Posterior vena cava (tissue), 2 donors: Measurements from ENCODE around the gene PIK3CG. TPM values are rescaled to one million over a fixed set of nuclear protein-coding genes. Genes with fewer than 3 reads are reported as not detected.
"Not testable (repeated sequence)": the region's sequence is repeated elsewhere in the genome, so short reads cannot be mapped to it uniquely, and the experiment has no call there.

Experiments used
- DNase-seq: peaks from one replicate; pipeline ENCODE4 v3.0.0-alpha.2; 2020; ENCODE audit warnings: low spot score
- intact Hi-C, 2 donors: fragments of 100-400 bp; cut with DNase I; formaldehyde crosslinking; loops; one replicate each; pipeline versions ENCODE4 v1.14.1 to v1.14.2; 2022 to 2023
- long read RNA-seq, 2 donors: library from polyadenylated mRNA; unstranded; transcript quantifications; one replicate each; pipeline ENCODE4 v2.0.0, GENCODE V29; 2020 to 2021
- total RNA-seq, 2 donors: library from RNA; stranded (reverse); fragmentation: NEBNext Ultra II Directional; extraction: Animal tissue kit (Norgen Biotek cat#: 25700); gene quantifications; one replicate each; pipeline ENCODE4 v1.2.1, GENCODE V29; 2021
- donor health status: DM: yes; HTN: yes; CAD: no.
- donor health status: DM: yes; HTN: yes; CAD: no.

PIK3CG gene
- 1 to 10 TPM; 4.7 to 7.0 TPM for total RNA-seq
- long read RNA-seq, donor 1, partial matches to known transcripts: 1 of 1 reads
- long read RNA-seq, donor 1, other reads (novel, unspliced or antisense): 0 of 1 reads
- long read RNA-seq, donor 2: 0 reads

DNA sequence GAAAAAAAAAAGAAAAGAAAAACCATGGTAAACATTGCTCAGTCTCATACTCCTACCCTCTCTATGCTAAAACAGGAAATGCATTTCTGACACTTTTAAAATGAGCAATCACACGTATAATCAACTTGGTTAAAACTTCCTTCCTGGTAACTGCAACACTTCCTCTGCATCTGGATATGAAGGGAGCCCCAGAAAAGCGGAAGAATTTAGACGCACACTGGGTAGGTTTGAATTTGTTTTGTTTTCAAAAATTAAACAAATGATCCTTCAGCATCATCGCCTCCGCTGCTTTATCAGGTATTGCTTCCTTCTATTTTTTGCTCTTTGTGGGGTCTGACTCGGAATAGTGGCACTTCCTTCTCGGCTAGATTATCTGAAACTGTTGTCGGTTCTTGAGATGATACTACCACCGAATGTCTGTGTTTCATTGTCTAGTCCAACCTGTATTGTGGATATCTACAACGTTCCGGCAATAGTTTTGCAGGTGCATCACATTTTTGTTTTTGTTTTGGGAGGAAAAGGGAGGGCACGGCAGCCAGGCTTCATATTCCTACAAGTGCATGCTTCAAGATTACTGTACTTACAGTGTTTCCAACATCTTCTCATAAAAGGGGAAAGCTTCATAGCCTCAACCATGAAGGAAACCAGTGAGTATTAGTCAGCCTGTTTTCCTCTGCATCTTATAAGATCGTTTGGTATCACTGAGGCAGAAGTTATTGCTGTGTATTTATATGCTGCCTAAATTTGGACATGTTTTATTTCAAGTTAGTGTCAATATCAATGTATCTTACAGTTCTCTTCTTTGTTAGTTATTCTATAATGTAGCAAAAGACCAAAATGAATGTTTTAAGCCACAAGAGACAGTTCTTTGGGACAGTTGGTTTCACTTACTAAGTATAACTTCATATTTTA lies at the start of gene PIK3CG:
TSS of gene PIK3CG (plus strand) at position 153 of the 912 bp plus-strand sequence. CDS start 2,280 bp downstream, outside the sequence.
- DNase-seq: no peak
- intact Hi-C loops: no loop called here

DNA sequence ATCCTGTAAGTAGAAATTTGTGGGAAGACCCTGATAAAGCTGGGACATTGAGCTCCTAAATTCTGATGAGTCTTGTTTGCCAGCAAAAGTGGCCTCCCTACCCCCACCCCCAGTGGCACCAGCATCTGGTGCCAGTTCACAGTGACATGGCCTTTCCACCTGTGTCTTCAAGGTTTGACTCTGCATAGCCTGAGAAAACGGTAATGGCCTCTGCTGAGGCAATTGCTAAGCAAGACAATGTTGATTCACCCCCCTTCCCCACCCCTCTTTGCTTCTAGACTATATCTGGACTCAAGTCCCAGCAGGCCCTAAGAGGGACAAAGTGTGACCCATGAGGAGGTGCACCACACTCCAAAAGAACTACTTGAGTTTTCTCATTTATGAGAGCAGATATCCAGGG lies 48.0 kb upstream of the PIK3CG start:
- intact Hi-C loops: no loop called here

GRCh38 chr7:106818736-106819135 lies 46.3 kb upstream of the PIK3CG start:
- DNase-seq: no peak
- intact Hi-C loops: no loop called here

More for the DNA sequence above, 48.0 kb upstream of the PIK3CG start:
- DNase-seq: no peak

DNA sequence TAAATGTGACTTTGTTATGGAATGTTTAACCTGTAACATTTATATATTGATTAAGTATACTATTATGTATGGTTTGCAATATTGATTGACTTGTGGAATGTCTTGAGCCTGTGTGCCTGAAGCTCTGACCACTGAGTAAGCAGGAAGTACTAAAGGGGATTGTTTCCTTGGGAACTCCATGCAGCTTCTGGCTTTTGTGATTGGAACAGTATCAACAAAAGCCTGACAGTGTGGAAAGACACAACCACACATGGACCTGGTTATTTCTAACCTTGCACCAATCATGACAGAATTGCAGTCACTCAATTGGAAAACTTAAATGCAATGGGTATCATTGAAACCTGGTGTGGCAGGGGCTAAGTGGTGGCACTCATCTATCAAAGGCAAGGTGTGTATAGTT lies 45.5 kb upstream of the PIK3CG start:
- intact Hi-C loops: no loop called here
- DNase-seq: no peak

DNA sequence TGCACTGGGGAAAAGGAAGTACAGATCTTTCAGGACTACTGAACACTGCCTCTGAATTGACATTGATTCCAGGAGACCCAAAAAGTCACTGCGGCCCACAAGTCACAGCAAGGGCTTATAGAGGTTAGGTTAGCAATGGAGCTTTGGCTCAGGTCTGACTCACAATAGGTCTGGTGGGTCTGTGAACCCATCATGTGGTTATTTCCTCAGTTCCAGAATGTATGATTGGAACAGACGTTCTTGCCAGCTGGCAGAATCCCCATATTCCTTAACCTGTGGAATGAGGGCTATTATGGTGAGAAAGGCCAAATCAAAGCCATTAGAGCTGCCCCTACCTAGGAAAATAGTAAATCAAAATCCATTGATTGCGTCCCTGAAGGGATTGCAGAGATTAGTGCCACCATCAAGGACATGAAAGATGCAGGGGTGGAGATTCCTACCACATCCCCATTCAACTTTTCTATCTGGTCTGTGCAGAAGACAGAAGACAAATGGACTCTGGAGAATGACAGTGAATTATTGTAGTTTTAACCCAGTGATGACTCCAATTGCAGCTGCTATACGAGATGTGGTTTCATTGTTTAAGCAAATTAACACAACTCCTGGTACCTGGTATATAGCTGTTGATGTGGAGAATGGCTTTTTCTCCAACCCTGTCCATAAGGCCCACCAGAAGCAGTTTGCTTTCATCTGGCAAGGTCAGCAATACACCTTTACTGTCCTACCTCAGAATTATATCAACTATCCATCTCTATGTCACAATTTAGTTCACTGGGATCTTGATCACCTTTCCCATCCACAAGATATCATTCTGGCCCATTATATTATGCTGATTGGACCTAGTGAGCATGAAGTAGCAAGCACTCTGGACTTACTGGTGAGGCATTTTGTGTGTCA lies 44.5 kb upstream of the PIK3CG start:
- intact Hi-C loops: loop anchor here in 1 of 2 donors (5.0 kb wide), 1 partner anchor 1077 kb away; no protein-coding TSS in a partner anchor
- DNase-seq: no peak

DNA sequence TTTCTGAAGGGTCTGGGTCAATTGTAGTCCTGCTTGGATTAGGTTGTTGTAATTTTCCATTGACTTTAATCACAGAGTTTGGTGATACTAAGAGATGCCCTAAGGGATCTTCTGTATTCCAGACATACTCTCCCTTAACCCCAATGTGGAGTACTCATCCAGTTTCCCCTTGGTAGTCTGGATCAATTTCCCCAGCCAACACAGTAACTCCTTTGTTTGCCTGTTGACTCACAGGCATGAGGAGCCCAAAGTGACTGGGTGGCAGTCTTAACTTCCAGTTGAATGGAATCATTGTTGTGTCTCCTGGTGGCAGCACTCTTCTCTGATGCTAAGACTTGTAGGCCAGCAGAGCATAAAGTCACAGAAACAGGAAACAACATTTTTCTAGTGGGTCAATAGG lies 41.5 kb upstream of the PIK3CG start:
- DNase-seq: no peak
- intact Hi-C loops: loop anchor here in 1 of 2 donors (5.0 kb wide), 1 partner anchor 1074 kb away; no protein-coding TSS in a partner anchor

GRCh38 chr7:106824458-106824857 lies 40.6 kb upstream of the PIK3CG start:
- intact Hi-C loops: loop anchor here in 1 of 2 donors (5.0 kb wide), 1 partner anchor 1073 kb away; no protein-coding TSS in a partner anchor
- DNase-seq: no peak

DNA sequence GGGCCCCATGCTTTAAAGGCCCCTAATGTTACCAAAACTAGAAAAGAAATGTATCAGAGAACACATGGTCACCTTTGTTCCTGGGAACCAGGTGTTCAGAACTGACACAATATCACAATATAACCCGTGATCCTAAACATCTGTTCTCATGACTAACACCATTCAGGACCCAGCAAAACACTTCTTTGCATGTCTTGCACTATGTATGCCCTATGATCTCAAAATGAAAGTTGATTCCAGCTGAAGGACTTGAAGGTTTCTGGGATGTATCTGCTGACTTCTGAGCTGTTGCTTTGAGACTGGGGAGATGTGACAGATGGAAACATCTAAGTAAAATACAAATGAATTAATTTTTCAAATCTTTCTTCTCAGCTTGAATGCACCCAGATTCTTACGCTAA lies 37.5 kb upstream of the PIK3CG start:
- intact Hi-C loops: no loop called here
- no peak for DNase-seq

- DNase-seq: no peak
- intact Hi-C loops: no loop called here
Measured at GRCh38 chr7:106829496-106829895, 35.6 kb upstream of the PIK3CG start.

DNA sequence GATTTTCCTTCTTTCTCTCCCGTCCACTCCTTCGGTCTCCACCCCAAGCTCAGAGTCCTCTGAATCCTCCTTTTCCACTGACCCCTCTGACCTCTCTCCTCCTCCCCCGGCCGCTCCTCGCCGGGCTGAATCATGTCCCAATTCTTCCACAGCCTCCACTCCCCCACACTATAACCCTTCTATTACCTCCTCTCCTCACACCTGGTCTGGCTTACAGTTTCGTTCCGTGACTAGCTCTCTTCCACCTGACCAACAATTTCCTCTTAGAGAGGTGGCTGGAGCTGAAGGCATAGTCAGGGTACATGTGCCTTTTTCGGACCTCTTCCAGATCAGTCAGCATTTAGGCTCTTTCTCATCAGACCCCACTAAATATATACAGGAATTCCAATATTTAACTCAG lies 34.2 kb upstream of the PIK3CG start:
- DNase-seq, intact Hi-C loops: not testable (repeated sequence)

DNA sequence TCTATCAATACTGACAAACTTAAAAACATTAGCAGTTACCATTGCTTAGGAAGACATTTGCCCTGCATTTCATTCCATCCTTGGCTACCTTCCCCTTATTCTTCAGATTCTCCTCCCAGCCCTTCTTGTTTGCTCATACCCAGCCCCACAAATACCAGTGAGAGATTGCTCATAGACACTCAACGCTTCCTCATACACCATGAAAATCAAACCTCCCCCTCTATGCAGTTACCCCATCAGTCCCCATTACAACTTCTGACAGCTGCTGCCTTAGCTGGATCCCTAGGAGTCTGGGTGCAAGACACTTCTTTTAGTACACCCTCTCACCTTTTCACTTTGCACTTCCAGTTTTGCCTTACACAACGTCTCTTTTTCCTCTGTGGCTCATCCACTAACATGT lies 28.3 kb upstream of the PIK3CG start:
- no peak for DNase-seq
- intact Hi-C loops: no loop called here

DNA sequence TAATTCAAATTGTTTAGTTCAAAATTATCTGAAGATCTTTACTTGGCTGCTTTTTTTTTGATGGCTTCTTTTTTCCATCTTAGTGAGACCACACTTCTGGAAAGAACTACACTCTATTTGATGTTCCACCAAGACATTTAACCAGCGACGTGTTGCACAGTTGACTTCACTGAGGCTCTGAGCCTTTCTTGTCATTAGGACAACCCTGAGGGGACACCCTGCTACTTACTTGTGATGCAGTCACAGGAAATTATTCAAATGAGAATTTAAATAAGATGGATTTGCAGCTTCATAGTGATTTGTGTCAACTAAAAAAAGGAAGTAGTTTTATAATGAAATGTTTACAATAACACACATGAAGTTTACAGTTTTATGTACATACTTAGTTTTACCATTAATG lies 25.6 kb upstream of the PIK3CG start:
- no peak for DNase-seq
- intact Hi-C loops: no loop called here

DNA sequence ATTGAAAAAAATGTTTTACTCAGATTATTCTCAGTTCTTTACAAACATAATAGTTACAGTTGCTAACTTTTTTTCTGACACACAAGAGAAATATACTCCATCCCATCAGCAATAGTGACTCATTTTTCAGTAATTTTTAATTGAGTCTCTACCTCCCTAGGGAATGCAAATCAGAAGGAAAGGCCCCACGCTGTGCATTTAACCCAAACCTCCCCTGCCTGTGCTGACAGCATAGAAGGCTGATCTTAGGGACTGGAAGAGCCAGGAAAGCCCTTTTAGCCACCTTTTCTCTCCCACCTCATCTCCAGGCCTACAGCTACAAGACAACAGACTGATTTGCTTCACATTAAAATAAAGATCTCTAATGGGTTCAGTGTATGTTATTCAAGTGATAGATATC lies 24.7 kb upstream of the PIK3CG start:
- DNase-seq: no peak
- intact Hi-C loops: no loop called here

GRCh38 chr7:106841896-106842390 lies 23.1 kb upstream of the PIK3CG start:
- DNase-seq: no peak
- intact Hi-C loops: no loop called here

- DNase-seq: no peak
- intact Hi-C loops: no loop called here
Measured at GRCh38 chr7:106844279-106844997, 20.6 kb upstream of the PIK3CG start.

DNA sequence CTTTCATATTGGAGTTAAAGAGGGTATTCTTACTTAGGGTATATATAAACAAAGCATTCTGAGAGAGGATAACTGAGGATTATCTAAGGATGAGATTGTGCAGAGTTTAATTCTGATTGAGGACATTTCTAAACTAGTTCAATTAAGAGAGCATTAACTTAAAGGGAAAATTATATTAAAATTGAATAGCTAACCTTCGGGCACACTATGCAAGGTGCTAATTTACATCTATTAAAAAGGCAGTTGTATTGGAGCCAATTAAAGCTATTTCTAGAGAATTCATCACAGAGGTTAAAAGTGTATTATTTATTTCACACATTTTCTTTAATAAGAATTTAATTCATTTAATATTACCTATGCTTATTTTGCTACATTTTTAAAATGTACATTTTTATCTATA lies 17.0 kb upstream of the PIK3CG start:
- no peak for DNase-seq

DNA sequence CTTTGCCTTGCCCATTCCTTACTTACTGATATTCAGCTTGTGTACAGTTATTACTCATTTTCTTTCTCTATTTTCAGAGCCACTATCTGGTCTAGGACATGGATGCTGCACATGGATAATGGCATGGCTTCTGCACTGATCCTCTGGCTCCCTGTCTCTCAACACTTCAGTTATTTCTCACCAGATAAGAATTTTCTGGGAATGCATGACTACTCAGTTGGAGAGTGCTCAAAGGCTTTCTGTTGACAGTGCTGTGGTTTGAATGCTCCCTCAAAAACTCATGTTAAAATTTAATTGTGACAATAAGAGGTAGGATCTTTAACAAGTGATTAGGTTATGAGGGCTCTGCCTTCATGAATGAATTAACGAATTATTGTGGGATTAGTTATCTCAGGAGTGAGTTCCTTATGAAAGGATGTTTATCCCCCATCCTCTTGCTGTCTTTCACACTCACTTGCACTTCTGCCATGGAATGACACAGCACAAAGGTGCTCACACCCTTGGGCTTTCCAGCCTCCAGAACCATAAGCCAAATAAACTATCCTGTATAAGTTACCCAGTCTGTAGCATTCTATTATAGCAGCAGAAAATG lies 16.1 kb upstream of the PIK3CG start:
- no peak for DNase-seq
- intact Hi-C loops: no loop called here

More for the DNA sequence above, 17.0 kb upstream of the PIK3CG start:
- intact Hi-C loops: no loop called here

DNA sequence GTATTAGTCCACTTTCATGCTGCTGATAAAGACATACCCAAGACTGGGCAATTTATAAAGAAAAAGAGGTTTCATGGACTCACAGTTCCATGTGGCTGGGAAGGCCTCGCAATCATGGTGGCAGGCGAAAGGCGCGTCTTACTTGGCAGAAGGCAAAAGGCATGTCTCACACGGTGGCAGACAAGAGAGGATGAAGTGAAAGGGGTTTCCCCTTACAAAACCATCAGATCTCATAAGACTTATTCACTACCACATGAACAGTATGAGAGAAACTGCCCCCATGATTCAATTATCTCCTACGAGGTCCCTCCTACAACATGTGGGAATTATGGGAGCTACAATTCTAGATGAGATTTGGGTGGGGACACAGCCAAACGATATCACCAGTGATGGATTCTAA lies 13.4 kb upstream of the PIK3CG start:
- DNase-seq: not testable (repeated sequence)

More for the DNA sequence above, 13.4 kb upstream of the PIK3CG start:
- intact Hi-C loops: not testable (repeated sequence)
